ENCODE results near the gene GADL1.

GADL1 gene

DNA sequence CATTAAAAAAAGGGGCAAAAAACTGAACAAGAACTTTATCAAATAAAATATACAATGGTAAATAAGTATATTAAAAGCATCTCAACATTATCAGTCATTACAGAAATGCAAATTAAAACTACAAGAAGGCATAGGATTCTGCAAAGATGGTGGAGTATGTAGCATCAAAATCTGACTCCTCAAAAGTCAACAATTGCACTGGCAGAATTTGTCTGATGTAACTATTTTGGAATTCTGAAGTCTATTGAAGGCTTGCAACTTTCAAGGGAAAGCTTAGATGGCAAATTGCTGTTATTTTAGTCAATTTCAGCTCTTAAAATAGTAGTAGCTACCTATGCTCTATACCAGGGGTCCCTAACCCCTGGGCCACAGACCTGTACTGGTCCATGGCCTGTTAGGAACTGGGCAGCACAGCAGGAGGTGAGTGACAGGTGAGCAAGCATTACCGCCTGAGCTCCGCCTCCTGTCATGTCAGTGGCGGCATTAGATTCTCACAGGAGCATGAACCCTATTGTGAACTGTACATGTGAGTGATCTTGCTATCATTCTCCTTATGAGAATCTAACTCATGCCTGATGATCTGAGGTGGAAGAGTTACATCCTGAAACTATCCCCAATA is 180.5 kb downstream of the GADL1 start:
- no peak for DNase-seq

DNA sequence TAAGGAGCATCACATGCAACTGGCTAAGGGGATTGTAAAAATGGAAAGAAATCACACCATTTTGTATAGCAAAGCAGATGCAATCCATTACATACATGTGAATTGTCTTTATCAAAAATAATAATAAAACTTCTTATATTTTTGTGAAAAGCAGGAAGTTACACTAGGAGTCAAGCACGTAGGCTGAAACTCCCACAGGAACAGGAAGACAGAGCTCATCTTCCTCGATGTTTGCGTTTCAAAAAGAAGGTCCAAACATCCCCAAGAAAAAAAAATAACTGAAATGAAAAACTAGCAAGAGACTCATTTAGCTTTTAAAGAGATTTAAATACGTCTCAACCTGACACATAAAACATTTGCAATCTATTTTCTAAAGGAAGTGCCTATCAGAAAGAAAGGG is 181.5 kb downstream of the GADL1 start:
- no peak for DNase-seq

DNA sequence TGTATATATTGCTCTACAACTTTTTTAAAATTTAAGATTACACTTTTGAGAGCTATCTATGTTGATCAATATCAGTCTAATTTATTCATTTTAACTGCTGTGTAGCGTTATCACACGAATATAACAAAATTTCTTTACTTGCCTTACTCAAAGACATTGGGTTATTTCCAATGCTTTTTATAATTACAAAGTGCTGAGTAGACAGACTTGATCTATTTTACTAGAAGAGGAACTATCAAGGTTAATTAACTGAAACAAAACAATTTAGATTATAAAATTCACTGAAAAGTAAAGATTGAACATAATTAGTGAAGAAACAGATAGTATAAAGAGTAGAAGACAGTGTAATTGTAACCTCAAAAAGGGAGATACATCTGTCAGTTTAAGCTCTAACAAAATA is 182.6 kb downstream of the GADL1 start:
- DNase-seq, result no peak

- no peak for DNase-seq
Measured at GRCh38 chr3:30711151-30711550, 183.3 kb downstream of the GADL1 start.

DNA sequence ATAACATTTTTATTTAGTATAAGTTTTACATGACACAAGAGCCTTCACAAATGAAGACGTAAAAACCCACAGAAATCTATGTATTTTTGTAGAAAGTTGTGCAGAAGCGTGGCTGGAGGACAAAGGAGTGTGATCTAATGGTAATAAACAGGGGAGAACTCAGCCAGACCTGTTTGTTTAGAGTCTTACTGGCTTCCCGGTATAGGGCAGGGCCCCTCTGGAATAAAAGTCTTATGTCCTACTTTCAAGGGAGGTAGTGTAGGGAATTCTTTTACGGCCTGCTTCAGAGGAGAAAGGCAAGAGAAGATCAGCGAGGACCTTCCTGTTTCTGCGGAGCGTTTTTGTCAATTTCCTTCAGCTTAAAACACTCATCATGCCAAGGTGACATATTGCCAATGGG is 184.4 kb downstream of the GADL1 start:
- DNase-seq, result no peak

DNA sequence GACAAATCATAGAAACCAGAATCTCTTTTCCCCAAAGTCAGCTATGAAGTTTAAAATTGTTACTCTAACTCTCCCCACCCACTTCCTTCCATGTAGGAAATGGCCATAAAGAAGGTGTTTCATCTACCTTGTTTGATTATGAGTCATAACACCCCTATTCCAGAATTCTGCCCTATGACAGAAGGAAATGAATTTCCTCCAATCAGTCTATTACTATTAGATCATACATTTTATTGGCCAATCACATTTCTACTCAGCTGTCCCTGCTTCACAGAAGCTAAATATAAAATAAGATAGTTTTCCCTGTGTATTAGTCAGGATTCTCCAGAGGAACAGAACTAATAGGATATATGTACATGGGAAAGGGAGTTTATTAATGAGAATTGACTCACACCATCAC is 186.0 kb downstream of the GADL1 start:
- DNase-seq, result no peak

DNA sequence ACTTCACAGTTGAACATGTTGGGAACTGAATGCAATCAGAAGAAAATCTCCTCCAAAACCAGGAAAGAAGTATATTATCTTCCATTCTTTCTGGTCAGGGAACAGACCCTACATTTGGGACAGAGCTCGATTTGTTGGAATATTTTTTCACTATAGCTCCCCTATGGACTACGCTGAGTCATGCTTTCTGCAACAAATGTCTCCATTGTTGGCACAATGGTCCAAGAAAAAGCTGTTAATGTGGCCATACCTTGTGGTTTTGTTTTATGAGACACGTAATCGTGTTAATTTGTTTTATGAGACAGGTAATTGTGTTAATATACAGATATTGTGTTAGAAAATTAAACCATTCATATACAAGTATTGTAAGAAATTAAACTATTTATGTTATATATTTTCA is 186.6 kb downstream of the GADL1 start:
- DNase-seq, result no peak

GRCh38 chr3:30704931-30705890 is 189.2 kb downstream of the GADL1 start:
- DNase-seq, result no peak

DNA sequence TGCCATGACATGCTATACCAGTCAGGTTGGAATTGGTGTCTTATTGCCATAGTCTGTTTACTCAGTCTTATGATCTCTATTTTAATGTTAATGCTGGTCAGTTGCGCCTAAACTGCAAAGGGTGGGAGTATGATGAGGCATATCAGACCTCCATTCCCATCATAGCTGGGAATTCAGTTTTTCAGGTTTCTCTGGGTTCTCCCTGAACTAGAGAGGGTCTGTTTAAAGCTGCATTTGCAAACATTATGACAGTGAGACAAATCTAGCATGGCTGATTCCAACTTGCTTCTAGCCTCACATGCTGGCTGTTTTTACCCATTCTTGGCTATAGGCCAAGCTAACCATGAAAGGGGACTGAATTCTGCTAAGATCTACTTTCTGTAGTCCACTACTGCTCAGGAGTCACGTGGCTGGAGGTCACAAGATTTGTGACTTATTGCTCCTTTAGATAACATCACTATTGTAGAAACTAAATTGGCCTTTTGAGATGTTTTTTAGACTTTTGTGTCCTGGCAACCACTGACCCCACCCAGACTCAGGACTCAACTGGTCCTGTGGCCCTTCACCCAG is 191.5 kb downstream of the GADL1 start:
- DNase-seq, result no peak

- no peak for DNase-seq
Measured at GRCh38 chr3:30702038-30702827, 192.2 kb downstream of the GADL1 start.

DNA sequence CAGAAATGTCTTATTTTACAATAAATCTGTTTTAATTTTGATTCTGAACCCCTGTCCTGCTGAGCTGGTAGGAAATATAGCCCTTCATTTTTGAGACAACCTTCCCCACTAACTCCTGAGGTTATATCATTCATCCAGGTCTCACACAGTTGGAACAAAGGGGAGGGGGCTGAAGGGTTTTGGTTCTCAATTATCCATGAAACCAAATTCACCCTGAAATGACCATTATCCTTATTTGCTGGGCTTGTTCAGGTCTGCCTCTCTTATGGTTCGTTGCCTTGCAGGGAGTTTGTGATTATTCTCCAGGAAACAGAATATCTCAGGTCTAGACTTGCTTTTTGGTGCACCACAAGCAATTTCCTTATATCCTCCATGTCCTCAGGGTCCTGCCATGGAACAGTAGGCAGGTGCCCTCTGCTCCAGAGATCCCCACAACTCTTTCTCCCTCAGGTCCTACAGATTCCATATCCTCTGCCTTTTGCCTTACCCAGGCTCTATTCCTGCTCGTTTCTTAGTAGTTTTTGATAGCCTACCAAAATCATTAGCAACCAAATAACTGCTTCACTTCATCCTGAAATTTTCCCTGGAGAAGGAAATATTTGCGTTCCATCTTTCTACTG is 193.6 kb downstream of the GADL1 start:
- no peak for DNase-seq

DNA sequence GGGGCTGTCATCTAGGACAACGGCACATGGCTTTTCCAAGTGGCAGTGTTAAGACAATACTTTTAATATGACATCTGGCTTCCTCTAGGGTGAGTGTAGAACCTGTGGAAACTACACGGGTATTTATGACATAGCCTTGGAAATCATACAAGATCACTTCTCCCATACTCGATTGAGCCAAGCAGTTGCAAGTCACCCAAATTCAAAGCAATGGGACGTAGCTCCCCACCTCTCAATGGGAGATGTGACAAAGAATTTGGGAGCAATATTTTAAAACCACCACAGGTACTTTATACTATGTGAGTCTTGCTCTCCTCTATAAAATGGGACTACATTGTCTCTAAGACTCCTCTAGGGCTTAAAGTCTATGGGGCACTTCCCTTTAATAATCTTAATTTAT is 194.5 kb downstream of the GADL1 start:
- DNase-seq, result no peak

DNA sequence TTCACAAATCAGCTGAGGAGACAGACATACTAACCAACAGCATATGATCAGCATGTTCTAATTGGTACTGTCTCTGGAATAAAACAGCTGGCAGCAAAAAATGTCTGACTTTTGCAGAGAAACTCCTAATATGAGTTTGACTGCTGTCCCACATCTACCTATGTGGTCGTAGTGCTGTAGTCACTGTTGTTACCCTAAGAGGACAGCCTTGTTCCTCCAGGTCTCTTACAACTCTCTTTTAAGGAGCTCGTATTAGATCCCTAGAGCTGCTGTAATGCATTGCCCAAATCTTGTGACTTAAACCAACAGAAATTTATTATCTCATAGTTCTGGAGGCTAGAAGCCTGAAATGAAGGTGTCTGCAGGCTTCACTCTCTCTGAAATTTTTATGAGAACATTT is 195.9 kb downstream of the GADL1 start:
- DNase-seq, result no peak

DNA sequence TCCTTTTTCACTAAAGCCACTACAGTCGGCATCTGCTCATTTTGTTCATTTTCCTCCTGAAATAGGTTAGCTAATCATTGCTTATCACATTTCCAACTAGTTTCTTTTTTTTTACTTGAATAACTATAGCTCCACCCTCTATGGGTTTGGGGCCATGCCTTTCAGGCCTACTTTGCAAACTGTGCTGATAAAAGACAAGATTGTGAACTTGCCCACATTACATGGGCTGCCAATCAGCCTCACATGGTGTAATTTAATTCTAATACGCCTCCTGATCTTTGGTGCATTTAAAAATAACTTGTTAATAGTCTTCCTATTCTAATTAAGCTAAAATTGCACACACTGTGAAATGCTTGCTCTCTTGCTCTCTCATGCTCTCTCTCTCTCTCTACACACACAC is 197.6 kb downstream of the GADL1 start:
- peak; percentile 82 for DNase-seq

GRCh38 chr3:30696403-30696819 is 198.1 kb downstream of the GADL1 start:
- DNase-seq, result no peak

DNA sequence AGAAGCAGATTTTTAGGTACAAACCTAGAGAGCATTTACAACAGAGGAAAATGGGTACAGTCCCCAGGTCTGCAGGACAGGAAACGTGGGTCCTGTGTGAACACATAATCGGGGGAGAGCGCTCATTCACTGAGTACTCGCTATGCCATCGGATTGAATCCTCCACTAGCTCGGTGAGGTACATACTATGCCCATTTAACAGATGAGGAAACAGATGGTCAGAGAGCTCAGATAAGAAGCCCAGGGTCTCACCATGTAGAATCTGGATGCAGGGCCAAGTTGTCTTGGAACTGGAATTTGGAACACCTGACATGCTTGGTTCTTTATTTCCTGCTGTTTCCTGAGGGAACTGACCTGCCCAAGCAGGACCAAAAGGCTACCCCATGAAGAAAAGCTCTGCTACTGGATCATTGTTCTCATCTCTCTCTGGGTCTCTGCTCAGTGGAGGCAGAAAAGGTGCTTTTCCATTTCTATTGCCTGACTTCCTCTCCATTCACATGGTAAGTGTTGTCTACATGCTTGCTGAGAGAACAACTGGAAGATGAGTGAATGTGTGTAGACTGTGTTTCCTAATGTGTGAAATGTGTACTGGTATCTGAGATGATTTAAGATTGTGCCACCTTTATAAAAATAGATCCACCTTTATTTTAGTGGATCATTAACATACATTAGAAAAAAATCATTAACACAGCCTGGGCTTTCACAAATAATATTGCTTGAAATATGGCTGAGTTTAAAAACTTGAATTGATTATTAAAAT is 199.0 kb downstream of the GADL1 start:
- DNase-seq, result no peak

DNA sequence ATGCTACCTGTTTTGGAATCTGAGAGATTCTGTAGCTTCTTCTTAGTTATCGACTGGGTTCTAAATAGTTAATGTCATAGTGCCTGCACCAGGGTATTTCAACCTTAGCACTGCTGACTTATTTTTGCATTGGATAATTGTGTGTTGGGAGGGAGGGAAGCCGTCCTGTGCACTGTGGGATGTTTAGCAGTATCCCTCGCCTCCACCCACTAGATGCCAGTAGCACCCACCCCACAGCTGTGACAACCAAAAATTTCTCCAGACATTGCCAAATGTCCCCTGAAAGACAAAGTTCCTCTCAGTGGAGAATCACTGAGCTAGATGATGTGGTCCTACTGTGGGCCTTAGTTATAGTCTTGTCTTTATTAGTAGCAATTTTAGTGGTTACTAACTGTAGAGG is 199.8 kb downstream of the GADL1 start:
- no peak for DNase-seq

GRCh38 chr3:30694148-30694547 is 200.3 kb downstream of the GADL1 start:
- DNase-seq, result no peak

DNA sequence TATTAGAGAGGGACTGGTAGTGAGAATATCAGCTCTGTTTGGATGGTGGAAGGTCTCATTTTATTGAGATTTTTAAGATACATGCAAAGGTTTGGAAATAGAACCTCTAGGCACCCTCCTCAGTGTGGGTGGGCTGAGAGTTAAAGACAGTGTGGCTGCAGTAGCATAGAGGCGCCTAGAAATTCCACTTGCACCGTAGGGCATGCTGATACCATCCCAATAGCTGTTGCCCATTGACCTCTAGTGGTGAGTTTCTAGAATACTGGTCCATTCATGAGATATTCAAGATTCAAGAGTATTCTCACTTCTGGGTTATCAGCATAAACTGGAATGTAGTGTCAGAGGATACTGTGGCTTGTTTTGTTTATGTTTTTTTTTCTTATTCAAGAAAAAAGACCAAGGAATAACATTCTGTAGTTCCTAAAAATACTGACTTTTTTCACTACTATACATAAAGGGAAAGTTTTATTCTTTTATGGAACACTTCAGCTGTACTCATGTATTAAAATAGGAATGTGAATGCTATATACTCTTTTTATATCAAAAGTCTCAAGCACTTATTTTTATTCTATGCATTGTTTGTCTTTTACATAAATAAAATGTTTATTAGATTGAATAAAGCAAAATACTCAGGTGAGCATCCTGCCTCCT is 200.9 kb downstream of the GADL1 start:
- DNase-seq, result peak; percentile 91

GRCh38 chr3:30692498-30693130 is 201.8 kb downstream of the GADL1 start:
- DNase-seq, result no peak

DNA sequence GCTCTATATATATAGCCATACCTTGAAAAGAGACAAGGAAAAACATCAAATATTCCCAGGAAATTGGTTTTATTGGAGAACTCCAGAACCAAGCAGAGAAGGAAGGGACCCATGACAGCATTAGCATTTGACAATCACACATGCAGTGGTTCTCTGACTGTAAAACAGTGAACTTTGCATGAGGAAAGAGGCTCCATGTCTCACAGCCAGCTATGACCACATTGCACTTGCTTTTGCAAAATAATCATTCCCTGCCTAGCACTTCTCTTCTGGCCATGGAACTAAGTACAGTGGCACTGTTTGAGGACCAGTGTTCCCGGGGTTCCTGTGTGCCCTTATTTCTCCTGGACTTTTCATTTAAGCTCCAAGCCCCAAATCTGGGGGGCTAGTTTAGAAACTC is 202.5 kb downstream of the GADL1 start:
- DNase-seq, result no peak
